Measurements from ENCODE around the gene TENM3. TPM values are rescaled to one million over a fixed set of nuclear protein-coding genes. Genes with fewer than 3 reads are reported as not detected.

The TENM3 gene
- polyA plus RNA-seq, 1 of the 3 experiments (the other 2 are of a cell fraction), result 10.4 TPM

DNA sequence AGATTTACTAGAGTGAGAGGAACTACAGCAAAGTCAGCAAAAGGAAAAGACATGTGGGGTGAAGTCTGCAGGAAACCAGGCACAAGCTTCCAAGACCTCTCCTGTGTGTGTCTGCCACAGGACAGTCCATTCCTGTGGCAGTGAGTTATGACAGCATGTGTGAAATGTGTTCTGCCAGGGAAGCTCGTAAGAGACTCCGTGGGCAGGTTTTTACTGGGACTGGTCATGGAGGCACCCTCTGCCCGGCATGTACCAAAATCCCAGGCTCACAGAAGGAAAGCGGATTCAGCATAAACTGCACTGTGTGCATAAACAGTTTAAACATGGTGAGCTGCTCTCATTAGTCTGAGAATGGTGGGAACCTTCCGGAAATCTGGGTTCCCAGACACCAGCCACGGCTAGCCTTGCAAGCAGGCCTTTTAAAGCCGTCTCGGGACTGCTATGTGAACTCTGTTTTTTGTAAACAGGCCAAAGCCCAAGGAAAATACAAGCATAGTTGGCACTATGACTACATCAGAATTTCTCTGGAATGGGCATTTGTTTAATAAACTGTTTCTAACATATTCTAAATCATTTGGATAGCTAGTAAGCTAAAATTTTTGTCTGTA is 288.5 kb downstream of the TENM3 start:
- H2AFZ ChIP-seq (ENCODE audit: low read depth), result no peak overlapping the region
- no peak overlapping the region for H3K4me3 ChIP-seq (ENCODE audit: low read depth in 2 of 2, low read length in 1 of 2)
- WGBS (ENCODE audit: low lambda C conversion rate), result 86% methylated on average over 6 of the region's 8 CpGs

More for the DNA sequence above, 288.5 kb downstream of the TENM3 start:
- Histone ChIP-seq H3K9me3 (no peaks in the 10 kb centered on the region), H3F3A (replicated peaks; ENCODE audit: insufficient read depth) (no peaks in the 10 kb centered on the region), H3K9me2 (no peaks in the 10 kb centered on the region), H3K79me2 (ENCODE audit: insufficient read depth) (no peaks in the 10 kb centered on the region; the same call in 1 of the 2 replicates), H3K27me3 (ENCODE audit: insufficient read depth) (no peaks in the 10 kb centered on the region), H3K4me1 (ENCODE audit: control insufficient read depth in 1 of 2, insufficient read depth in 2 of 2, low read depth in 1 of 2, low read length in 1 of 2) (peaks cover 0 to 4% of the 10 kb centered on the region in 2 experiments; a peak in 1 of 4 replicates), H4K20me1 (ENCODE audit: insufficient read depth) (no peaks in the 10 kb centered on the region), H3K36me3 (replicated peaks in 1 of 2; ENCODE audit: control insufficient read depth in 1 of 2, insufficient read depth in 2 of 2, low read length in 1 of 2) (no peaks in the 10 kb centered on the region), H3K4me2 (no peak overlapping the region), H3K9ac (no peak overlapping the region), H3K27ac (ENCODE audit: low read depth in 2 of 2, low read length in 1 of 2) (no peak overlapping the region)
- ChIA-PET CTCF (interaction anchor here (1.1 kb wide), 1 partner anchor 11 kb away, joined by 3 read pairs; no protein-coding TSS in a partner anchor), POLR2A (no interaction called here)
- TF ChIP-seq EZH2phosphoT487 (IDR thresholded peaks at IDR 0.05; ENCODE audit: borderline replicate concordance, low read depth) (no peak), RXRA (IDR thresholded peaks at IDR 0.05; ENCODE audit: borderline replicate concordance, low read depth) (no peak), ELF1 (IDR thresholded peaks at IDR 0.05) (no peak), FOXM1 (IDR thresholded peaks at IDR 0.05; ENCODE audit: low read depth) (no peak), FOXJ3 (CRISPR knock-in tag; IDR thresholded peaks at IDR 0.05) (no peak), TAF1 (IDR thresholded peaks at IDR 0.05; ENCODE audit: borderline replicate concordance, low read depth, low read length) (no peak), SMC3 (IDR thresholded peaks at IDR 0.05; ENCODE audit: low read depth, low read length) (no peak), EP300 (IDR thresholded peaks at IDR 0.05; ENCODE audit: borderline replicate concordance in 1 of 2, low read depth in 1 of 2, low read length in 1 of 2) (no peak), RCOR1 (IDR thresholded peaks at IDR 0.05; ENCODE audit: low read length) (no peak), YY1 (IDR thresholded peaks at IDR 0.05; ENCODE audit: low read depth) (no peak), FOSL2 (IDR thresholded peaks at IDR 0.05; ENCODE audit: borderline replicate concordance, low read depth) (no peak), RAD21 (IDR thresholded peaks at IDR 0.05; ENCODE audit: low read length) (no peak), GATA2 (CRISPR knock-in tag; IDR thresholded peaks at IDR 0.05) (no peak), POLR2AphosphoS5 (IDR thresholded peaks at IDR 0.05; ENCODE audit: low read depth, low read length) (no peak), MXI1 (IDR thresholded peaks at IDR 0.05; ENCODE audit: low read depth, low read length) (no peak)
- TF ChIP-seq, protein P1, sequence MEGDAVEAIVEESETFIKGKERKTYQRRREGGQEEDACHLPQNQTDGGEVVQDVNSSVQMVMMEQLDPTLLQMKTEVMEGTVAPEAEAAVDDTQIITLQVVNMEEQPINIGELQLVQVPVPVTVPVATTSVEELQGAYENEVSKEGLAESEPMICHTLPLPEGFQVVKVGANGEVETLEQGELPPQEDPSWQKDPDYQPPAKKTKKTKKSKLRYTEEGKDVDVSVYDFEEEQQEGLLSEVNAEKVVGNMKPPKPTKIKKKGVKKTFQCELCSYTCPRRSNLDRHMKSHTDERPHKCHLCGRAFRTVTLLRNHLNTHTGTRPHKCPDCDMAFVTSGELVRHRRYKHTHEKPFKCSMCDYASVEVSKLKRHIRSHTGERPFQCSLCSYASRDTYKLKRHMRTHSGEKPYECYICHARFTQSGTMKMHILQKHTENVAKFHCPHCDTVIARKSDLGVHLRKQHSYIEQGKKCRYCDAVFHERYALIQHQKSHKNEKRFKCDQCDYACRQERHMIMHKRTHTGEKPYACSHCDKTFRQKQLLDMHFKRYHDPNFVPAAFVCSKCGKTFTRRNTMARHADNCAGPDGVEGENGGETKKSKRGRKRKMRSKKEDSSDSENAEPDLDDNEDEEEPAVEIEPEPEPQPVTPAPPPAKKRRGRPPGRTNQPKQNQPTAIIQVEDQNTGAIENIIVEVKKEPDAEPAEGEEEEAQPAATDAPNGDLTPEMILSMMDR (IDR thresholded peaks at IDR 0.05), result no peak
- TF ChIP-seq, protein P2, sequence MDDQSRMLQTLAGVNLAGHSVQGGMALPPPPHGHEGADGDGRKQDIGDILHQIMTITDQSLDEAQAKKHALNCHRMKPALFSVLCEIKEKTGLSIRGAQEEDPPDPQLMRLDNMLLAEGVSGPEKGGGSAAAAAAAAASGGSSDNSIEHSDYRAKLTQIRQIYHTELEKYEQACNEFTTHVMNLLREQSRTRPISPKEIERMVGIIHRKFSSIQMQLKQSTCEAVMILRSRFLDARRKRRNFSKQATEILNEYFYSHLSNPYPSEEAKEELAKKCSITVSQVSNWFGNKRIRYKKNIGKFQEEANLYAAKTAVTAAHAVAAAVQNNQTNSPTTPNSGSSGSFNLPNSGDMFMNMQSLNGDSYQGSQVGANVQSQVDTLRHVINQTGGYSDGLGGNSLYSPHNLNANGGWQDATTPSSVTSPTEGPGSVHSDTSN (IDR thresholded peaks at IDR 0.05), result no peak
- TF ChIP-seq, protein P3, sequence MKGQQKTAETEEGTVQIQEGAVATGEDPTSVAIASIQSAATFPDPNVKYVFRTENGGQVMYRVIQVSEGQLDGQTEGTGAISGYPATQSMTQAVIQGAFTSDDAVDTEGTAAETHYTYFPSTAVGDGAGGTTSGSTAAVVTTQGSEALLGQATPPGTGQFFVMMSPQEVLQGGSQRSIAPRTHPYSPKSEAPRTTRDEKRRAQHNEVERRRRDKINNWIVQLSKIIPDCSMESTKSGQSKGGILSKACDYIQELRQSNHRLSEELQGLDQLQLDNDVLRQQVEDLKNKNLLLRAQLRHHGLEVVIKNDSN (IDR thresholded peaks at IDR 0.05; ENCODE audit: borderline replicate concordance, low read depth), result no peak
- TF ChIP-seq, protein P4, sequence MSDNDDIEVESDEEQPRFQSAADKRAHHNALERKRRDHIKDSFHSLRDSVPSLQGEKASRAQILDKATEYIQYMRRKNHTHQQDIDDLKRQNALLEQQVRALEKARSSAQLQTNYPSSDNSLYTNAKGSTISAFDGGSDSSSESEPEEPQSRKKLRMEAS (IDR thresholded peaks at IDR 0.05; ENCODE audit: low read depth), result no peak
- DNase-seq, result no peak
